ENCODE data around the gene CTIF.

The CTIF gene

GRCh38 chr18:48780913-48781162, 242.0 kb downstream of the CTIF start:
- DNase-seq, result no peak

- DNase-seq, result peak in 1 of 2 experiments; percentile 46
Observed at GRCh38 chr18:48781163-48781987, 242.5 kb downstream of the CTIF start.

- no peak for DNase-seq
Observed at GRCh38 chr18:48781988-48782363, 243.1 kb downstream of the CTIF start.

- no peak for DNase-seq
Observed at GRCh38 chr18:48782381-48782861, 243.6 kb downstream of the CTIF start.

GRCh38 chr18:48783616-48784520, 245.0 kb downstream of the CTIF start:
- DNase-seq, result no peak

GRCh38 chr18:48784656-48785055, 245.8 kb downstream of the CTIF start:
- DNase-seq, result no peak

GRCh38 chr18:48785091-48785614, 246.3 kb downstream of the CTIF start:
- DNase-seq, result no peak

GRCh38 chr18:48785736-48786454, 247.1 kb downstream of the CTIF start:
- DNase-seq, result no peak

GRCh38 chr18:48786455-48787202, 247.8 kb downstream of the CTIF start:
- DNase-seq, result no peak

GRCh38 chr18:48787203-48788151, 248.6 kb downstream of the CTIF start:
- no peak for DNase-seq

GRCh38 chr18:48788373-48788772, 249.5 kb downstream of the CTIF start:
- no peak for DNase-seq

- DNase-seq, result no peak
Observed at GRCh38 chr18:48789259-48789812, 250.5 kb downstream of the CTIF start.

- DNase-seq, result peak; percentile 12 to 55
Observed at GRCh38 chr18:48790226-48790863, 251.5 kb downstream of the CTIF start.

- no peak for DNase-seq
Observed at GRCh38 chr18:48790869-48791635, 252.2 kb downstream of the CTIF start.

GRCh38 chr18:48791636-48792105, 252.8 kb downstream of the CTIF start:
- DNase-seq, result no peak

- no peak for DNase-seq
Observed at GRCh38 chr18:48792141-48792540, 253.3 kb downstream of the CTIF start.

GRCh38 chr18:48792611-48793380, 254.0 kb downstream of the CTIF start:
- DNase-seq, result no peak

- no peak for DNase-seq
Observed at GRCh38 chr18:48794251-48794970, 255.6 kb downstream of the CTIF start.

Measured in NCI-H446 (cell line).